Activated T-cell treated with anti-CD3 and anti-CD28 coated beads for 4 hours (primary cell): ENCODE data around the gene DRC1.

ENCODE experiments used
- DNase-seq: peaks from one replicate; pipeline ENCODE4 v3.0.0-alpha.2; 2020

Gene DRC1

GRCh38 chr2:26449278-26450030 is 47.7 kb downstream of the DRC1 start:
- DNase-seq: no peak

GRCh38 chr2:26450031-26450635 is 48.4 kb downstream of the DRC1 start:
- no peak for DNase-seq

GRCh38 chr2:26451700-26452099 is 50.0 kb downstream of the DRC1 start:
- no peak for DNase-seq

GRCh38 chr2:26453421-26454329 is 52.0 kb downstream of the DRC1 start:
- no peak for DNase-seq

DNA sequence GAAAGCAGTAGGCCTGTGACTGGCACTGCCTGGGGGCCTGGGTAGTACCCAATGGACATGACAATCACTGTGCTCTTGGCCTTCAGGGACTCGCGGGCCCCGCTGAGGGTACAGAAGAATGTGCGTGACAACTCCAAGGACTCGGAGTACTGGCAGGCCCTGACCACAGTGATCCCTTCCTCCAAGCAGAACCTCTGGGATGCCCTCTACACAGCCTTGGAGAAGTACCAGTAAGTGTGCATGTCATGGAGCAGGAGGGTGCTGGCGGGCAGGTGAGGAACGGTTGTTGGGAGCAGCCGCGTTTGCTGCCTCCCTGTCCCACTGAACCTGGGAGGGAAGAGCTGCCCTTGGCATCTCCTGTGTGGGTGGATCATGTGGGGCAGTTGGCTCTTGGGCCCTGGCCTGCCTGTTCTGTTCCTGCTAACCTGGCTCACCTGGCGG is 52.9 kb downstream of the DRC1 start:
- DNase-seq: no peak

DNA sequence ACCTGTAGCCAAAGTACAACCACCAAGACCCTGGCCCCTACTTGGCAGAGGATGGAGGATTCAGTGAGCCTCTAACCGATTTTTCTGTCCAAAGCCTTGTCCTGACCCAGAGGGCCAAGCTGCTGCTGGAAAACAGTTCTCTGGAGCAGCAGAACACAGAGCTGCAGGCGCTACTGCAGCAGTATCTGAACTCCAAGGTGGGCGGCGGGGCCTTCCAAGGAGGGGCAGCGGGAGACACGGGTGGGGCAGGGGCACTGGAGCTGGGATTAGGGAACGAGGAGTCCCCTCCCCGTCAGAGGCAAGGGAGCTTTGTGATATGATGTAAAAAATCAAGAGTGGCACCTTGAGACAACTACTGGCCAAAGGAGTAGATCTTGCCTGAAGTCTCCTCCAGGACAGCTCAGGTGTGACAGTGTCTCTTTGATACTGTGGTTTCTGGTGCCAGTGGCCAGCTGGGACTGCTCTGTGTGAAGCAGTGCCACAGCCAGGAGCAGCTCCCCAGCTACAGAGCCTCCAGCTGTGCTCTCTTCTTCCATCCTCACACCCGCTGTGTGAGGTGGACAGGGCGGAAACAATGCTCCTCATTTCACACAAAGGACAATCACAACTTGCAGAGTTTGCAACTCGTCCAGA is 53.4 kb downstream of the DRC1 start:
- no peak for DNase-seq

- DNase-seq: no peak
Measured at GRCh38 chr2:26455670-26456439, 54.1 kb downstream of the DRC1 start.

DNA sequence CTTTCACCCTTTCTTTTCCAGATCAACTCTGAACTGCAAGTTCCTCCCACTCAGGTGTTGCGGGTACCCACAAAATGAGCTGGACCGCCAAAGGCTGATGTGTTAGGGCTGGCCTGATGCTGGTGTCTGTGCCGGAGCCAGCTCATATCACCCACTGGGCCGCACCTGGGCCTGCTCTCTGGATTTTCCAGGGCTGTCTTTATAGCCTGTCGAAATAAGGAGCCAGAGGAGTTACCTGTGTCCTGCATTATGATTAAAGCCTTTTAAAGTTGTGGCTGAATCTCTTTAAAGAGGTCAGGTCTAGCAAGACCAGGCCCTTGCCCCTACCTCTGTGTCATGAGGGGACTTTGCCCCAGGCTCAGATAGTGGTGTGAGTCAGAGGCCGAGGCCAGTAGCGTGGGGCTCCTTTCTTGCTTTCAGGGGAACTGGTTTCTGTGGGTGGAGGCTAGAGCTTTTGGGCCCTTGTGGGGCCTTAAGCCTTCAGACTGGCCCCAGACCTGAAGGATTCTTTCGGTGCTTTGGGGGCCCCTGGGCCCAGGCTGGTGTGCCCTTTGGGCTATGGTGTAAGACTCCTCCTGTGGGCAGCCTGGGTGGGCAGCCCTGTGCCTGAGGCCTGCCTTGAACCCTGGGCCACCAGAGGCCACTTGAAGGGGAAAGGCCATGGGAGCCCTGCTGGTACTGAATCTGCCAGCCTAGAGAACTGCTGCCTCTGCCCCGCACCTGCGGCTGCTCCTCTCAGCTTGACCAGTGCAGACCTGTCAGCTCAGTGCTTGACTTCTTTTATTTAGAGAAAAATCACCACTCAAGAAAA is 54.9 kb downstream of the DRC1 start:
- no peak for DNase-seq

DNA sequence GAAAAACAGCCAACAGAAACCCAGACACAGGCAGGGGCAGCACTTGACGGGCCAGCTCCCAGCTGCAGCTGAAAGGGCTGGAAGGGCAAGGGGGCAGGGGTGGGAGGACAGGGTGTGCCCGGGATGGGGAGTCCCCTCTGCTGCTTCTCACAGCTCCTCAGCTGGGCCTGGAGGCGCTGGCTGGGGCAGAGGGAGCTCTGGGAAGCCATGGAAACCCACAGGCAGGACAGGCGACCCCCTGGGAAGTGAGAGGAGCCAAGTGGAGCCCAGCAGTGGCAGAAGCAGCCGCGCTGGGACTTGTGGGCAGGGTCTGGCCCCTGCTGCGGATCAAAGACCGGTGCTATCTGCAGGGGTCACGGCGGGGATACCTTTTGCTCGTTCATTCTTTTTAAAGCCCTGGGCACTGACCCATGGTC is 55.5 kb downstream of the DRC1 start:
- no peak for DNase-seq

DNA sequence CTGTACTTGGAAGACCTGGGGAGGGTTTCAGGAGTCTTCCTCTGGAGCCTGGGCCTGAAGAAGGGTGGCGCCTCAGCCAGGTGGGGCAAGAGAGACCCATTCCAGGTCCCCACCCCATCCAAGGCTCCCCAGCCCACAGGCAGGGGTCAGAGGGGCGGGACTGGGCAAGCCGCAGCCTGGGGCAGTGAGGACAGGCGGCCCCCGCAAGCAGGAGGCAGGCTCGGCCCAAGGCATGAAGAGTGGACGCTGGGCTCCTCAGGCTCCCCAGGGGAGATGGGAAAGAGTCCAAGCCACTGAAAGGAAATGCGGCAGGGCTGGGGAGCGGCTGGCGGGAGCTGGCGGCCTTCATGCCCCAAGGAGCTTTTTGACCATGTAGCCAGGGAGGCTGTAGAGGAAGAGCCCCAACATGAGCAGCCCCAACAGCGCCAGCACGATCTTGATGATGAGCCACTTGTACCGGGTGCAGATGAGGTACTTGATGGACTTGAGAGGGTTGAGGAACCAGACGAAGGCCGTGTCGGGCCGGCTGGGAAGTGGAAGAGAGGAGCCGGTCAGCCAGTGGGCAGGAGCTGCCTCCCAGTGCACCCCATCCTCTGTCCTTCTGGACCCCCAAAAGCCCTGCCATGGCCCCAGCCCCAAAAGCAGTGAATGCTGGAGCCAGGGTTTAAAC is 56.1 kb downstream of the DRC1 start:
- DNase-seq: no peak

DNA sequence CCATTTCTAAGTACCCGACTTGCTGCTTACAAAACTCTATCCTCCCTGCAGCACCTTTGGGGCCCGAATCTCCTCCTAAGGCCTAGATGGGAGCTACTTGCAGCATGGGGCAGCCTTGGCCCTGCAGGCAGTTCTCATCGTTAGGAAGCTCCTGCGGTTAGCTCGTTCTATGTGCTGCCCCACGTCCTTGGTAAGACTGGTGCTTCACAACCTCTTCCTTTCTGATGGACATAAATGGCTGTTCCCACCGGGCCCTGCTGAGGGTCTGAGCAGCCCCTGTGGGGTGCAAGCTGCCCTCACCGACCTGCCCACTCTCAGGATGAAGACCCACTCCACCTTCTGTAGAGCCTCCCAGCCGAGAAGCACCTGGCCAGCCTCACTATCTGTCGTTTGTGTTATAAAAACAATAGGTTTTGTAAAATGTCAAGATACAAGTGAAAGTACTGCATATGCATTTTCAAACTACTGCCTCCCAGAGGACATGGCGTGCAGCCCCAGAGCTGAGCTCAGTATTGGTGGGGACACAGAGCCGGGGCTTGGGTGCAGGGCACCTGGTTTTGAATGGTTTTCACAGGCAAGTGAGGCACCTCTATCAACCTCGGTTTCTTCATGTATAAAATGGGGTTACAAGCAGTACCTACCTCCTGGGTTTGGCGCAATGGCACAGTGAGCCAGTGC is 56.8 kb downstream of the DRC1 start:
- DNase-seq: no peak

- no peak for DNase-seq
Measured at GRCh38 chr2:26459991-26460612, 58.4 kb downstream of the DRC1 start.

- no peak for DNase-seq
Measured at GRCh38 chr2:26460613-26461031, 58.9 kb downstream of the DRC1 start.

GRCh38 chr2:26461601-26462023 is 59.9 kb downstream of the DRC1 start:
- DNase-seq: no peak

GRCh38 chr2:26462100-26462499 is 60.4 kb downstream of the DRC1 start:
- no peak for DNase-seq

- DNase-seq: no peak
Measured at GRCh38 chr2:26462511-26463243, 61.0 kb downstream of the DRC1 start.

GRCh38 chr2:26463244-26464192 is 61.8 kb downstream of the DRC1 start:
- DNase-seq: no peak
